ENCODE results near the gene SLX4IP.
A peak's percentile ranks its signal among the peaks of the same experiment; 100 is the strongest.

Gene SLX4IP

GRCh38 chr20:10483691-10484090, 48.6 kb downstream of the SLX4IP start:
- DNase-seq (ENCODE audit: low read depth in 1 of 2, low spot score in 1 of 2), result no peak
- H3K4me3 ChIP-seq (replicated peaks; ENCODE audit: insufficient read depth, low read length), result no peak overlapping the region
- TF ChIP-seq, protein P1, sequence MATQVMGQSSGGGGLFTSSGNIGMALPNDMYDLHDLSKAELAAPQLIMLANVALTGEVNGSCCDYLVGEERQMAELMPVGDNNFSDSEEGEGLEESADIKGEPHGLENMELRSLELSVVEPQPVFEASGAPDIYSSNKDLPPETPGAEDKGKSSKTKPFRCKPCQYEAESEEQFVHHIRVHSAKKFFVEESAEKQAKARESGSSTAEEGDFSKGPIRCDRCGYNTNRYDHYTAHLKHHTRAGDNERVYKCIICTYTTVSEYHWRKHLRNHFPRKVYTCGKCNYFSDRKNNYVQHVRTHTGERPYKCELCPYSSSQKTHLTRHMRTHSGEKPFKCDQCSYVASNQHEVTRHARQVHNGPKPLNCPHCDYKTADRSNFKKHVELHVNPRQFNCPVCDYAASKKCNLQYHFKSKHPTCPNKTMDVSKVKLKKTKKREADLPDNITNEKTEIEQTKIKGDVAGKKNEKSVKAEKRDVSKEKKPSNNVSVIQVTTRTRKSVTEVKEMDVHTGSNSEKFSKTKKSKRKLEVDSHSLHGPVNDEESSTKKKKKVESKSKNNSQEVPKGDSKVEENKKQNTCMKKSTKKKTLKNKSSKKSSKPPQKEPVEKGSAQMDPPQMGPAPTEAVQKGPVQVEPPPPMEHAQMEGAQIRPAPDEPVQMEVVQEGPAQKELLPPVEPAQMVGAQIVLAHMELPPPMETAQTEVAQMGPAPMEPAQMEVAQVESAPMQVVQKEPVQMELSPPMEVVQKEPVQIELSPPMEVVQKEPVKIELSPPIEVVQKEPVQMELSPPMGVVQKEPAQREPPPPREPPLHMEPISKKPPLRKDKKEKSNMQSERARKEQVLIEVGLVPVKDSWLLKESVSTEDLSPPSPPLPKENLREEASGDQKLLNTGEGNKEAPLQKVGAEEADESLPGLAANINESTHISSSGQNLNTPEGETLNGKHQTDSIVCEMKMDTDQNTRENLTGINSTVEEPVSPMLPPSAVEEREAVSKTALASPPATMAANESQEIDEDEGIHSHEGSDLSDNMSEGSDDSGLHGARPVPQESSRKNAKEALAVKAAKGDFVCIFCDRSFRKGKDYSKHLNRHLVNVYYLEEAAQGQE (IDR thresholded peaks at IDR 0.05; ENCODE audit: insufficient replicate concordance, low read depth), result no peak
- TF ChIP-seq CTCF (IDR thresholded peaks at IDR 0.05; ENCODE audit: insufficient read depth, low read length), result no peak
- TF ChIP-seq SPI1 (IDR thresholded peaks at IDR 0.05; ENCODE audit: borderline replicate concordance, low read depth), result no peak
- no peak for TF ChIP-seq GABPA (IDR thresholded peaks at IDR 0.05; ENCODE audit: low read depth)
- no peak for TF ChIP-seq POLR2AphosphoS5 (IDR thresholded peaks at IDR 0.05; ENCODE audit: low read depth)
- no peak overlapping the region for H3K27ac ChIP-seq (replicated peaks)
- H3K27me3 ChIP-seq (ENCODE audit: insufficient read depth, poor library complexity, severe bottlenecking), result no peaks in the 10 kb centered on the region

GRCh38 chr20:10487142-10488136, 52.3 kb downstream of the SLX4IP start:
- TF ChIP-seq CTCF (IDR thresholded peaks at IDR 0.05; ENCODE audit: insufficient read depth, low read length) (no peak), POLR2AphosphoS5 (IDR thresholded peaks at IDR 0.05; ENCODE audit: low read depth) (no peak), GABPA (IDR thresholded peaks at IDR 0.05; ENCODE audit: low read depth) (no peak), SPI1 (IDR thresholded peaks at IDR 0.05; ENCODE audit: borderline replicate concordance, low read depth) (no peak)
- TF ChIP-seq, protein P1 (IDR thresholded peaks at IDR 0.05; ENCODE audit: insufficient replicate concordance, low read depth), result no peak
- peak overlapping the region; percentile 15 for H3K27ac ChIP-seq (replicated peaks)
- no peak overlapping the region for H3K4me3 ChIP-seq (replicated peaks; ENCODE audit: insufficient read depth, low read length)
- DNase-seq (ENCODE audit: low read depth in 1 of 2, low spot score in 1 of 2), result peak; percentile 58 to 80
- H3K27me3 ChIP-seq (ENCODE audit: insufficient read depth, poor library complexity, severe bottlenecking), result no peaks in the 10 kb centered on the region

- no peak overlapping the region for H3K4me3 ChIP-seq (replicated peaks; ENCODE audit: insufficient read depth, low read length)
- TF ChIP-seq POLR2AphosphoS5 (IDR thresholded peaks at IDR 0.05; ENCODE audit: low read depth) (no peak), GABPA (IDR thresholded peaks at IDR 0.05; ENCODE audit: low read depth) (no peak), SPI1 (IDR thresholded peaks at IDR 0.05; ENCODE audit: borderline replicate concordance, low read depth) (peak; percentile 10; the same call in 1 of the 2 replicates)
- TF ChIP-seq, protein P1 (IDR thresholded peaks at IDR 0.05; ENCODE audit: insufficient replicate concordance, low read depth), result no peak
- H3K27me3 ChIP-seq (ENCODE audit: insufficient read depth, poor library complexity, severe bottlenecking), result no peaks in the 10 kb centered on the region
- DNase-seq (ENCODE audit: low read depth in 1 of 2, low spot score in 1 of 2), result peak in 1 of 2 experiments; percentile 63
- H3K27ac ChIP-seq (replicated peaks), result peak overlapping the region; percentile 43
These were observed 53.4 kb downstream of the SLX4IP start for GRCh38 chr20:10488534-10488933.
